Loucy (cell line): Measurements from ENCODE around the gene FUS.

ENCODE experiments used
- CTCF ChIP-seq: fragments of 200-600 bp; sonication (generic); conservative IDR thresholded peaks from 2 replicates; pipeline ENCODE4 v1.5.1; 2014; ENCODE audit warnings: mild to moderate bottlenecking, antibody characterized with exemption, low read length
- EZH2phosphoT487 ChIP-seq: fragments of 200-600 bp; IDR thresholded peaks from 2 replicates; pipeline ENCODE4 v1.6.1; 2018; ENCODE audit warnings: antibody characterized with exemption, mild to moderate bottlenecking, moderate library complexity, borderline replicate concordance

DNA sequence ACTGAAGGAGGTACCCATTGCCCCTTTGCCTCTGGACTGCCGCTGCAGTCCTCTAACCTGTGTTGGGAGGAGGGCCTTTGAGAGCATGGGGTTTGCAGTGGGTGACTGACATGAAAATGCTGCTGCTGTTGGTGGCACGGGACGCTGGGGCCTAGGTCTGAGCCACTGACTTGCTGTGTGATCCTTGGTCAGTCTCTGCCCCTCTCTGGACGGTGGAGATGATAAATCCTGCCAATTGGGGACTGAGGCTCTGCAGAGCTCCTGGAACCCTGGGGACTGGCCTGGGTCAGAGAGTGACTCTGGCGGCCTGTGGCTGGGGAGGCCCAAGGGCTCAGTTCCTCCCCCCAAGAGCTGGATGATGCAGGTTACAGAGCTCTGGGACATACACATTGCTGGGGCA, 43.1 kb downstream of the FUS start:
- TF ChIP-seq CTCF (no peak), EZH2phosphoT487 (no peak)
